ENCODE data around the gene SP1. TPM values are rescaled to one million over a fixed set of nuclear protein-coding genes. Genes with fewer than 3 reads are reported as not detected.

Gene SP1
- total RNA-seq, 4 donors from 2014 or later: 54.0 to 85.7 (median 72.2) TPM

- DNase-seq (ENCODE audit: extremely low spot score): no peak
- TF ChIP-seq POLR2AphosphoS5 (IDR thresholded peaks at IDR 0.05) (no peak), CTCF (IDR thresholded peaks at IDR 0.05) (no peak), POLR2A (IDR thresholded peaks at IDR 0.05; ENCODE audit: low read depth) (no peak), EP300 (IDR thresholded peaks at IDR 0.05) (no peak)
- no peaks in the 10 kb centered on the region for H3K36me3 ChIP-seq
- no peak overlapping the region for H3K4me3 ChIP-seq
- intact Hi-C loops (cut with DNase I): no loop called here
- H3K9me3 ChIP-seq: no peaks in the 10 kb centered on the region
- H3K4me1 ChIP-seq: no peaks in the 10 kb centered on the region
- H3K27ac ChIP-seq (replicated peaks in 1 of 4): no peak overlapping the region
- H3K27me3 ChIP-seq: peaks cover 0 to 78% (median 14%) of the 10 kb centered on the region in 4 donors
- 75% methylated on average over 4 of the region's 7 CpGs for WGBS
These were observed 46.1 kb upstream of the SP1 start for GRCh38 chr12:53333845-53334244.

GRCh38 chr12:53334822-53335221, 45.2 kb upstream of the SP1 start:
- TF ChIP-seq EP300 (IDR thresholded peaks at IDR 0.05): no peak
- TF ChIP-seq CTCF (IDR thresholded peaks at IDR 0.05): no peak
- TF ChIP-seq POLR2A (IDR thresholded peaks at IDR 0.05; ENCODE audit: low read depth): no peak
- TF ChIP-seq POLR2AphosphoS5 (IDR thresholded peaks at IDR 0.05): no peak
- 74% methylated on average over 8 of the region's 8 CpGs for WGBS
- H3K27ac ChIP-seq (replicated peaks in 1 of 4): no peak overlapping the region
- no peak for DNase-seq (ENCODE audit: extremely low spot score)
- H3K36me3 ChIP-seq: no peaks in the 10 kb centered on the region
- H3K4me1 ChIP-seq: no peaks in the 10 kb centered on the region
- intact Hi-C loops (cut with DNase I): no loop called here
- H3K27me3 ChIP-seq: peaks cover 0 to 80% (median 14%) of the 10 kb centered on the region in 4 donors
- no peak overlapping the region for H3K4me3 ChIP-seq
- no peaks in the 10 kb centered on the region for H3K9me3 ChIP-seq

- no peaks in the 10 kb centered on the region for H3K4me1 ChIP-seq
- peaks cover 0 to 80% (median 14%) of the 10 kb centered on the region in 4 donors for H3K27me3 ChIP-seq
- 44% methylated on average over 15 of the region's 15 CpGs for WGBS
- H3K9me3 ChIP-seq: no peaks in the 10 kb centered on the region
- intact Hi-C loops (cut with DNase I): no loop called here
- no peaks in the 10 kb centered on the region for H3K36me3 ChIP-seq
- H3K4me3 ChIP-seq: no peak within 1 kb of the TSS
- no peak for TF ChIP-seq EP300 (IDR thresholded peaks at IDR 0.05)
- TF ChIP-seq CTCF (IDR thresholded peaks at IDR 0.05): no peak
- TF ChIP-seq POLR2A (IDR thresholded peaks at IDR 0.05; ENCODE audit: low read depth): no peak
- TF ChIP-seq POLR2AphosphoS5 (IDR thresholded peaks at IDR 0.05): no peak
- H3K27ac ChIP-seq (replicated peaks in 1 of 4): no peak within 1 kb of the TSS
- no peak for DNase-seq (ENCODE audit: extremely low spot score)
These were observed 43.7 kb upstream of the SP1 start, which contains the start of gene SP7 for GRCh38 chr12:53336181-53336681. Gene SP7 (minus strand): TSS chr12:53336354. CDS start chr12:53335646, 708 bp downstream.

GRCh38 chr12:53338017-53338416, 42.0 kb upstream of the SP1 start:
- peaks cover 0 to 62% (median 14%) of the 10 kb centered on the region in 4 donors for H3K27me3 ChIP-seq

More at GRCh38 chr12:53338017-53338416, 42.0 kb upstream of the SP1 start:
- no peak for DNase-seq (ENCODE audit: extremely low spot score)
- Histone ChIP-seq H3K4me3 (no peak overlapping the region), H3K36me3 (no peaks in the 10 kb centered on the region), H3K27ac (replicated peaks in 1 of 4) (no peak overlapping the region), H3K9me3 (no peaks in the 10 kb centered on the region), H3K4me1 (no peaks in the 10 kb centered on the region)
- 33% methylated on average over 11 of the region's 11 CpGs for WGBS
- intact Hi-C loops (cut with DNase I): no loop called here
- no peak for TF ChIP-seq CTCF (IDR thresholded peaks at IDR 0.05)
- no peak for TF ChIP-seq POLR2AphosphoS5 (IDR thresholded peaks at IDR 0.05)
- TF ChIP-seq POLR2A (IDR thresholded peaks at IDR 0.05; ENCODE audit: low read depth): no peak
- TF ChIP-seq EP300 (IDR thresholded peaks at IDR 0.05): no peak
